Endothelial cell of umbilical vein (primary cell): ENCODE data around the gene ZNF593. TPM values are rescaled to one million over a fixed set of nuclear protein-coding genes. Genes with fewer than 3 reads are reported as not detected.

Experiments
- BruUV-seq: library from RNA; stranded (reverse); fragments of 400-500 nt; replicated peaks from 2 replicates; lab custom pipeline; 2021; lab: Mats Ljungman, UMichigan
- CTCF ChIA-PET: fragments of 300-600, 350-600 bp; sonication (Branson Sonifier 250); formaldehyde crosslinking; loops from one replicate; lab custom pipeline; 2021; ENCODE audit warnings: antibody characterized with exemption, inconsistent platforms; lab: Charles Lee
- POLR2A ChIA-PET: fragments of 300-600, 350-600 bp; sonication (Branson Sonifier 250); formaldehyde crosslinking; loops from one replicate; lab custom pipeline; 2021; ENCODE audit warnings: antibody characterized with exemption, inconsistent platforms; lab: Charles Lee
- DNase-seq: peaks from one replicate; pipeline ENCODE4 v3.0.0-alpha.2; 2011; ENCODE audit warnings: low read depth, low spot score
- FAIRE-seq: peaks from 2 replicates; lab custom pipeline; 2011; peaks lifted over from hg19 to GRCh38; lab: Jason Lieb, UNC
- H2AFZ ChIP-seq: 2 replicates; pipeline ENCODE4 v1.6.0; 2012; ENCODE audit warnings: low read depth, low read length, control low read depth, inconsistent platforms
- H3K27ac ChIP-seq: 2 replicates; pipeline ENCODE4 v1.5.1; 2011; ENCODE audit warnings: low read depth, mild to moderate bottlenecking, control low read depth, low read length, moderate library complexity; ENCODE audit not compliant: insufficient read depth
- H3K27me3 ChIP-seq, 2 experiments: 2 replicates each; pipeline versions ENCODE4 v1.6.0 to v1.6.1; 2011; ENCODE audit warnings: low read length in 2 of 2, mixed read lengths in 1 of 2; ENCODE audit not compliant: control insufficient read depth in 2 of 2, insufficient read depth in 2 of 2
- H3K36me3 ChIP-seq, 2 experiments: 2 replicates in 1 of 2; 3 replicates in 1 of 2; pipeline ENCODE4 v1.5.1; 2011; ENCODE audit warnings: low read length in 2 of 2, mild to moderate bottlenecking in 1 of 2, moderate library complexity in 1 of 2; ENCODE audit not compliant: control insufficient read depth in 2 of 2, insufficient read depth in 2 of 2; ENCODE audit errors: extremely low read depth in 1 of 2
- H3K4me1 ChIP-seq: 3 replicates; pipeline ENCODE4 v1.5.1; 2011; ENCODE audit warnings: mild to moderate bottlenecking, low read length; ENCODE audit not compliant: control insufficient read depth, insufficient read depth; ENCODE audit errors: extremely low read depth
- H3K4me2 ChIP-seq: 2 replicates; pipeline ENCODE4 v1.6.1; 2011; ENCODE audit warnings: low read length, control low read depth, mixed read lengths; ENCODE audit not compliant: insufficient read depth
- H3K4me3 ChIP-seq, 3 experiments: fragments of 200-600 bp in 1 of 3; sonication (generic), shearing (Covaris generic) in 1 of 3; replicated peaks in 1 of 3; 2 replicates each; pipeline ENCODE4 v1.5.1; 2011 to 2016; ENCODE audit warnings: control low read depth in 3 of 3, low read length in 3 of 3, mild to moderate bottlenecking in 2 of 3, inconsistent platforms in 1 of 3, low read depth in 1 of 3, moderate library complexity in 1 of 3; ENCODE audit not compliant: insufficient read depth in 1 of 3
- H3K79me2 ChIP-seq: 2 replicates; pipeline ENCODE4 v1.6.0; 2012; ENCODE audit warnings: low read length, inconsistent platforms; ENCODE audit not compliant: control insufficient read depth, insufficient read depth
- H3K9ac ChIP-seq: replicated peaks from 2 replicates; pipeline ENCODE3; 2011; ENCODE audit warnings: low read length, control low read depth; ENCODE audit not compliant: insufficient read depth; ENCODE audit errors: extremely low read depth
- H3K9me1 ChIP-seq: replicated peaks from 3 replicates; pipeline ENCODE4 v1.6.0; 2011; ENCODE audit warnings: mild to moderate bottlenecking, low read length; ENCODE audit not compliant: control insufficient read depth, insufficient read depth; ENCODE audit errors: extremely low read depth
- H3K9me3 ChIP-seq: replicated peaks from 2 replicates; pipeline ENCODE4 v1.5.1; 2012; ENCODE audit warnings: low read length, inconsistent platforms; ENCODE audit not compliant: control insufficient read depth, insufficient read depth
- H4K20me1 ChIP-seq: replicated peaks from 2 replicates; pipeline ENCODE3; 2011; ENCODE audit warnings: mild to moderate bottlenecking, low read length; ENCODE audit not compliant: control insufficient read depth, insufficient read depth; ENCODE audit errors: extremely low read depth
- MYC ChIP-seq: IDR thresholded peaks from one replicate; pipeline ENCODE4 v1.6.1; 2011; ENCODE audit warnings: mild to moderate bottlenecking, low read depth, low read length
- POLR2A ChIP-seq: IDR thresholded peaks from 2 replicates; pipeline ENCODE4 v1.6.1; 2012; ENCODE audit warnings: low read depth, mild to moderate bottlenecking, control low read depth, low read length
- dilution Hi-C: fragments of 300-500 bp; cut with MboI; formaldehyde crosslinking; loops from one replicate; pipeline ENCODE4 v1.15.0; 2019; ENCODE audit warnings: low sequenced_read_pairs; ENCODE audit not compliant: extremely low pct_ligation_motif_present
- intact Hi-C: fragments of 100-400 bp; cut with micrococcal nuclease; formaldehyde crosslinking; loops from one replicate; pipeline ENCODE4 v1.10.0; 2022
- polyA plus RNA-seq, 4 experiments: library from polyadenylated mRNA; depleted of rRNA in 3 of 4; stranded (reverse) in 3 of 4; unstranded in 1 of 4; fragments of >200 nt; gene quantifications; 2 replicates each; pipeline versions ENCODE4 v1.2.1 to v1.2.3, GENCODE V29; 2011 to 2012; ENCODE audit warnings: missing spikeins in 1 of 4
- total RNA-seq: library from RNA; stranded (reverse); gene quantifications from 2 replicates; pipeline ENCODE4 v1.2.3, GENCODE V29; 2021
- TF ChIP-seq, protein P1 (sequence below), 2 donors: IDR thresholded peaks; 1 replicate in 1 of 2; 2 replicates in 1 of 2; pipeline ENCODE4 v1.5.1; 2011; ENCODE audit warnings: low read length in 2 of 2, mild to moderate bottlenecking in 2 of 2, moderate library complexity in 2 of 2, control low read depth in 1 of 2, inconsistent platforms in 1 of 2, low read depth in 1 of 2; ENCODE audit not compliant: insufficient read depth in 1 of 2; ENCODE audit errors: extremely low read depth in 1 of 2

ZNF593 gene
- total and polyA plus RNA-seq, 2 donors (not counting 3 experiments of a cell fraction or from before 2014, with no cell fraction given): 30.5 to 71.0 TPM

GRCh38 chr1:26161415-26162219 is 8.1 kb upstream of the ZNF593 start:
- BruUV-seq: no TSS peak
- FAIRE-seq: no peak

More at GRCh38 chr1:26161415-26162219, 8.1 kb upstream of the ZNF593 start:
- H3K4me3 ChIP-seq: peak overlapping the region in 2 of 3 experiments; percentile 20 to 29
- peaks cover 0 to 4% of the 10 kb centered on the region in 2 experiments for H3K36me3 ChIP-seq
- no peak overlapping the region for H3K27ac ChIP-seq
- H3K4me1 ChIP-seq: peaks cover 34% of the 10 kb centered on the region
- H3K9ac ChIP-seq: peak overlapping the region; percentile 8
- CTCF ChIA-PET: interaction anchor here (1.0 to 3.7 kb wide), 6 partner anchors 8 to 125 kb away, joined by 4 to 12 read pairs (median 6); partner anchors contain the start of gene ZNF593
- dilution Hi-C loops (no loop called here), intact Hi-C loops (loop anchor here (2.0 kb wide), 1 partner anchor 57 kb away; no protein-coding TSS in a partner anchor)
- H4K20me1 ChIP-seq: no peaks in the 10 kb centered on the region
- TF ChIP-seq POLR2A: no peak
- TF ChIP-seq, protein P1, sequence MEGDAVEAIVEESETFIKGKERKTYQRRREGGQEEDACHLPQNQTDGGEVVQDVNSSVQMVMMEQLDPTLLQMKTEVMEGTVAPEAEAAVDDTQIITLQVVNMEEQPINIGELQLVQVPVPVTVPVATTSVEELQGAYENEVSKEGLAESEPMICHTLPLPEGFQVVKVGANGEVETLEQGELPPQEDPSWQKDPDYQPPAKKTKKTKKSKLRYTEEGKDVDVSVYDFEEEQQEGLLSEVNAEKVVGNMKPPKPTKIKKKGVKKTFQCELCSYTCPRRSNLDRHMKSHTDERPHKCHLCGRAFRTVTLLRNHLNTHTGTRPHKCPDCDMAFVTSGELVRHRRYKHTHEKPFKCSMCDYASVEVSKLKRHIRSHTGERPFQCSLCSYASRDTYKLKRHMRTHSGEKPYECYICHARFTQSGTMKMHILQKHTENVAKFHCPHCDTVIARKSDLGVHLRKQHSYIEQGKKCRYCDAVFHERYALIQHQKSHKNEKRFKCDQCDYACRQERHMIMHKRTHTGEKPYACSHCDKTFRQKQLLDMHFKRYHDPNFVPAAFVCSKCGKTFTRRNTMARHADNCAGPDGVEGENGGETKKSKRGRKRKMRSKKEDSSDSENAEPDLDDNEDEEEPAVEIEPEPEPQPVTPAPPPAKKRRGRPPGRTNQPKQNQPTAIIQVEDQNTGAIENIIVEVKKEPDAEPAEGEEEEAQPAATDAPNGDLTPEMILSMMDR (IDR thresholded peaks at IDR 0.05; ENCODE audit: extremely low read depth in 1 of 2, insufficient read depth in 1 of 2, low read depth in 1 of 2, low read length in 2 of 2): peak in 1 of 2 donors; percentile 10
- no peak for TF ChIP-seq MYC
- peak overlapping the region; percentile 63 for H3K4me2 ChIP-seq
- POLR2A ChIA-PET: no interaction called here
- H3K27me3 ChIP-seq: no peaks in the 10 kb centered on the region
- no peaks in the 10 kb centered on the region for H3K9me3 ChIP-seq
- peak; percentile 46 for DNase-seq
- no peaks in the 10 kb centered on the region for H3K79me2 ChIP-seq
- H2AFZ ChIP-seq: peak overlapping the region; percentile 25
- no peaks in the 10 kb centered on the region for H3K9me1 ChIP-seq
